OCI-LY1 (cell line): ENCODE data around the gene CBR3.

Source experiments
- H2AFZ ChIP-seq: fragments of 200-600 bp; sonication (generic), shearing (Covaris generic); 2 replicates; pipeline ENCODE4 v1.6.0; 2014; ENCODE audit warnings: antibody characterized with exemption, mild to moderate bottlenecking, low read length
- H3F3A ChIP-seq: fragments of 200-600 bp; sonication (generic), shearing (Covaris generic); 2 replicates; pipeline ENCODE4 v1.6.0; 2014; ENCODE audit warnings: mild to moderate bottlenecking, antibody characterized with exemption, low read length, moderate library complexity; ENCODE audit not compliant: insufficient read depth
- H3K27ac ChIP-seq: fragments of 200-600 bp; sonication (generic); 2 replicates; pipeline ENCODE4 v1.5.1; 2014; ENCODE audit warnings: low read length, mixed run types, mild to moderate bottlenecking, low read depth; ENCODE audit not compliant: poor library complexity, severe bottlenecking
- H3K27me3 ChIP-seq: fragments of 200-600 bp; sonication (generic); 2 replicates; pipeline ENCODE4 v1.6.0; 2014; ENCODE audit warnings: antibody characterized with exemption, mild to moderate bottlenecking, low read length, moderate library complexity; ENCODE audit not compliant: insufficient read depth
- H3K36me3 ChIP-seq: fragments of 200-600 bp; sonication (generic); 2 replicates; pipeline ENCODE4 v1.6.1; 2014; ENCODE audit warnings: mild to moderate bottlenecking, antibody characterized with exemption, low read length, moderate library complexity, mixed read lengths; ENCODE audit not compliant: insufficient read depth
- H3K4me1 ChIP-seq: fragments of 200-600 bp; sonication (generic); 2 replicates; pipeline ENCODE4 v1.5.1; 2014; ENCODE audit warnings: mild to moderate bottlenecking, low read length, moderate library complexity; ENCODE audit not compliant: insufficient read depth, severe bottlenecking
- H3K4me2 ChIP-seq: fragments of 200-600 bp; sonication (generic), shearing (Covaris generic); 2 replicates; pipeline ENCODE4 v1.6.1; 2014; ENCODE audit warnings: low read length
- H3K4me3 ChIP-seq: fragments of 200-600 bp; sonication (generic); 2 replicates; pipeline ENCODE4 v1.5.1; 2014; ENCODE audit warnings: low read length, low read depth, mild to moderate bottlenecking, mixed read lengths; ENCODE audit not compliant: poor library complexity, severe bottlenecking
- H3K79me2 ChIP-seq: fragments of 200-600 bp; shearing (Covaris generic); 2 replicates; pipeline ENCODE4 v1.6.1; 2016; ENCODE audit warnings: mixed run types, low read length, mixed read lengths; ENCODE audit not compliant: insufficient read depth
- H3K9ac ChIP-seq: fragments of 200-600 bp; sonication (generic), shearing (Covaris generic); 2 replicates; pipeline ENCODE4 v1.6.1; 2014; ENCODE audit warnings: mild to moderate bottlenecking, low read length, mixed read lengths
- H3K9me2 ChIP-seq: fragments of 200-600 bp; sonication (generic), shearing (Covaris generic); 2 replicates; pipeline ENCODE4 v1.6.1; 2014; ENCODE audit warnings: low read depth, mild to moderate bottlenecking, low read length, mixed read lengths
- H3K9me3 ChIP-seq: fragments of 200-600 bp; shearing (Covaris generic); 2 replicates; pipeline ENCODE4 v1.6.1; 2014; ENCODE audit warnings: low read length, mixed read lengths
- H4K20me1 ChIP-seq: fragments of 200-600 bp; sonication (generic), shearing (Covaris generic); 2 replicates; pipeline ENCODE4 v1.6.0; 2016; ENCODE audit warnings: mild to moderate bottlenecking, low read length; ENCODE audit not compliant: insufficient read depth
- EZH2 ChIP-seq: fragments of 200-600 bp; sonication (generic), shearing (Covaris generic); IDR thresholded peaks from 2 replicates; pipeline ENCODE4 v1.8.0; 2017; ENCODE audit warnings: borderline replicate concordance, mixed run types, mild to moderate bottlenecking, antibody characterized with exemption, low read length, moderate library complexity, mixed read lengths
- TF ChIP-seq, protein P1 (sequence below): fragments of 200-600 bp; sonication (generic), shearing (Covaris generic); IDR thresholded peaks from 2 replicates; pipeline ENCODE4 v1.5.1; 2017; ENCODE audit warnings: mild to moderate bottlenecking, antibody characterized with exemption, low read length, moderate library complexity, mixed read lengths

CBR3 gene

DNA sequence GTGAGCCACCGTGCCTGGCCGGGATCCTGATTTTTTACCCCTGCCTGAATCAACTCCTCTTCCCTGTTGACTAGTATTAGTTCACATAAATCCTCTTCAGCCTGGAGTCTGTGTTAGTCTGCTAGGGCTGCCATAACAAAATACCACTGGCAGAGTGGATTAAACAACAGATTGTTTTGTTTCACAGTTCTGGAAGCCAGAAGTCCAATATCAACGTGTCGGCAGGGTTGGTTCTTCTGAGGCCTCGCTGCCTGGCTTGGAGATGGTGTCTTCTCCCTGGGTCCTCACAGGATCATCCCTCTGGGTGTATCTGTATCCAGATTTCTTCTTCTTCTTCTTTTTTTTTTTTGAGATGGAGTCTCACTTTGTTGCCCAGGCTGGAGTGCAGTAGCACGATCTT is 39.9 kb downstream of the CBR3 start:
- H3K79me2 ChIP-seq: no peaks in the 10 kb centered on the region
- H3K9me3 ChIP-seq: peaks cover 3% of the 10 kb centered on the region; the same call in 1 of the 2 replicates
- H2AFZ ChIP-seq: no peak overlapping the region
- no peaks in the 10 kb centered on the region for H3K27me3 ChIP-seq
- H3K9ac ChIP-seq: no peak overlapping the region
- TF ChIP-seq EZH2: no peak
- TF ChIP-seq, protein P1, sequence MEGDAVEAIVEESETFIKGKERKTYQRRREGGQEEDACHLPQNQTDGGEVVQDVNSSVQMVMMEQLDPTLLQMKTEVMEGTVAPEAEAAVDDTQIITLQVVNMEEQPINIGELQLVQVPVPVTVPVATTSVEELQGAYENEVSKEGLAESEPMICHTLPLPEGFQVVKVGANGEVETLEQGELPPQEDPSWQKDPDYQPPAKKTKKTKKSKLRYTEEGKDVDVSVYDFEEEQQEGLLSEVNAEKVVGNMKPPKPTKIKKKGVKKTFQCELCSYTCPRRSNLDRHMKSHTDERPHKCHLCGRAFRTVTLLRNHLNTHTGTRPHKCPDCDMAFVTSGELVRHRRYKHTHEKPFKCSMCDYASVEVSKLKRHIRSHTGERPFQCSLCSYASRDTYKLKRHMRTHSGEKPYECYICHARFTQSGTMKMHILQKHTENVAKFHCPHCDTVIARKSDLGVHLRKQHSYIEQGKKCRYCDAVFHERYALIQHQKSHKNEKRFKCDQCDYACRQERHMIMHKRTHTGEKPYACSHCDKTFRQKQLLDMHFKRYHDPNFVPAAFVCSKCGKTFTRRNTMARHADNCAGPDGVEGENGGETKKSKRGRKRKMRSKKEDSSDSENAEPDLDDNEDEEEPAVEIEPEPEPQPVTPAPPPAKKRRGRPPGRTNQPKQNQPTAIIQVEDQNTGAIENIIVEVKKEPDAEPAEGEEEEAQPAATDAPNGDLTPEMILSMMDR: no peak
- no peaks in the 10 kb centered on the region for H3F3A ChIP-seq
- H3K36me3 ChIP-seq: no peaks in the 10 kb centered on the region
- no peak overlapping the region for H3K4me3 ChIP-seq
- H3K4me1 ChIP-seq: peaks cover 15% of the 10 kb centered on the region
- no peaks in the 10 kb centered on the region for H3K9me2 ChIP-seq
- no peak overlapping the region for H3K4me2 ChIP-seq
- no peaks in the 10 kb centered on the region for H4K20me1 ChIP-seq
- H3K27ac ChIP-seq: no peak overlapping the region

DNA sequence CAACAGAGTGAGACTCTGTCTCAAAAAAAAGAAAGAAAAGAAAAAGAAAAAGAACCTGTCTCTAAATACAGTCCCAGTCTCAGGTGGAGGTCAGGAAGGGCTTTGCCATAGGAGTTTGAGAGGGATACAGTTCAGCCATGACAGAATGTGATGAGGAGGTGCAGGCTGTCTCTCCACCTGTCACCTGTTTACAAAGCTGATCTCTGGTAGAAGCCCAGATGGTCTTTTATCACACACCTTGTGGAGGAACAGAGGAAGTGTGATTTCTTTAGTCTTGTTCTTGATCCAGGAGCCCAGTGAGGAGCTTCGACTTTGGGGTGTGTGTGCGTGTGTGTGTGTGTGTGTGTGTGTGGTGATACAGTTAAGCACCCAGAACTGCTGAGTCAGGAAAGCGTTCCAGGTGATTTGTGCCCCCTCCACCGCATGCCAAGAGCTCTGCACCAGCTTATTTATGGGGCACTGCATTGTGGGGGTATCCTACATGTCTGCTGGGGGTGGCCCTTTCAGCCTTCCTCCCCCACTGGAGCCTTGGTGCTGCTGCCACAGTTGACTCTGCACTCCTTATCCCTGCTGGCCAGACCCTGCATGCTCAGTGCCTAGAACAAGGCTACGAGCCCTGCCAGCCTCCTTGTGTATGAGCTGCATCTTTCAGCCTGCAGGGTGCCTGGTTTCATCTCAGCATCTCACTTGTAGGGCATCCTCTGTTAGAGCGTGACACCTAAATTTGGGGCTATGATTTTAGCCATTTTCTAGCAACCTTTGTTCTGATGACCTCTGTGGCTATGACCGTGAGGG is 41.1 kb downstream of the CBR3 start:
- TF ChIP-seq, protein P1: no peak
- TF ChIP-seq EZH2: no peak
- Histone ChIP-seq H3K9me2 (no peaks in the 10 kb centered on the region), H3K27me3 (no peaks in the 10 kb centered on the region), H3K4me3 (no peak overlapping the region), H3K36me3 (no peaks in the 10 kb centered on the region), H3K27ac (no peak overlapping the region), H3K4me2 (no peak overlapping the region), H3K4me1 (peaks cover 16% of the 10 kb centered on the region), H4K20me1 (no peaks in the 10 kb centered on the region), H3F3A (no peaks in the 10 kb centered on the region), H3K79me2 (no peaks in the 10 kb centered on the region), H2AFZ (no peak overlapping the region), H3K9me3 (peaks cover 3% of the 10 kb centered on the region; the same call in 1 of the 2 replicates), H3K9ac (no peak overlapping the region)

DNA sequence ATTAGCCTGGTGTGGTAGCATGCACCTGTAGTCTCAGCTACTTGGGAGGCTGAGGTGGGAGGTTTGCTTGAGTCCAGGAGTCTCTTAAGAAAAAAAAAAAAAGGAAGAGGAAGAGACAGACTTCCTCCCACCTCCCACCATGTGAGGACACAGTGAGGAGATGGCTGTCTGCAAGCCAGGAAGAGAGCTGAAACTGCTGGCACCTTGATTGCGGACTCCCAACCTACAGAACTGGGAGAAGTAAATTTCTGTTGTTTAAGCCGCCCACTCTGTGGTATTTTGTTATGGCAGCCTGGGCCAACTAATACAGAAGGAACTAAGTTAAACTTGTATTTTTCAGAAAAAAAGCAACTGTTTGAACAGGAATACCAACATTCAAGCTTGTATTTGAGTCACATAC is 43.5 kb downstream of the CBR3 start:
- H3K27ac ChIP-seq: no peak overlapping the region
- H3K27me3 ChIP-seq: no peaks in the 10 kb centered on the region
- no peaks in the 10 kb centered on the region for H3K36me3 ChIP-seq
- no peaks in the 10 kb centered on the region for H3F3A ChIP-seq
- no peaks in the 10 kb centered on the region for H3K9me2 ChIP-seq
- no peak for TF ChIP-seq EZH2
- TF ChIP-seq, protein P1: no peak
- no peak overlapping the region for H3K4me2 ChIP-seq
- peaks cover 3% of the 10 kb centered on the region; the same call in 1 of the 2 replicates for H3K9me3 ChIP-seq
- H3K4me1 ChIP-seq: peaks cover 22% of the 10 kb centered on the region
- H4K20me1 ChIP-seq: no peaks in the 10 kb centered on the region
- no peak overlapping the region for H3K9ac ChIP-seq
- no peaks in the 10 kb centered on the region for H3K79me2 ChIP-seq
- H2AFZ ChIP-seq: no peak overlapping the region
- no peak overlapping the region for H3K4me3 ChIP-seq
